Cardiac fibroblast (primary cell): Measurements from ENCODE around the gene PUSL1.

Experiments used
- DNase-seq, 2 donors: peaks; one replicate each; pipeline versions ENCODE4 v3.0.0 to v3.0.0-alpha.2; 2010; ENCODE audit warnings: low read depth in 2 of 2
- H3K4me3 ChIP-seq, 2 donors: replicated peaks in 1 of 2; 1 replicate in 1 of 2; 2 replicates in 1 of 2; pipeline ENCODE4 v1.5.1; 2011; ENCODE audit warnings: low read depth in 2 of 2, low read length in 2 of 2, mild to moderate bottlenecking in 2 of 2, moderate library complexity in 1 of 2
- TF ChIP-seq, protein P1 (sequence below): IDR thresholded peaks from one replicate; pipeline ENCODE4 v1.5.1; 2011; ENCODE audit warnings: low read depth, mild to moderate bottlenecking, low read length, inconsistent platforms

The PUSL1 gene

DNA sequence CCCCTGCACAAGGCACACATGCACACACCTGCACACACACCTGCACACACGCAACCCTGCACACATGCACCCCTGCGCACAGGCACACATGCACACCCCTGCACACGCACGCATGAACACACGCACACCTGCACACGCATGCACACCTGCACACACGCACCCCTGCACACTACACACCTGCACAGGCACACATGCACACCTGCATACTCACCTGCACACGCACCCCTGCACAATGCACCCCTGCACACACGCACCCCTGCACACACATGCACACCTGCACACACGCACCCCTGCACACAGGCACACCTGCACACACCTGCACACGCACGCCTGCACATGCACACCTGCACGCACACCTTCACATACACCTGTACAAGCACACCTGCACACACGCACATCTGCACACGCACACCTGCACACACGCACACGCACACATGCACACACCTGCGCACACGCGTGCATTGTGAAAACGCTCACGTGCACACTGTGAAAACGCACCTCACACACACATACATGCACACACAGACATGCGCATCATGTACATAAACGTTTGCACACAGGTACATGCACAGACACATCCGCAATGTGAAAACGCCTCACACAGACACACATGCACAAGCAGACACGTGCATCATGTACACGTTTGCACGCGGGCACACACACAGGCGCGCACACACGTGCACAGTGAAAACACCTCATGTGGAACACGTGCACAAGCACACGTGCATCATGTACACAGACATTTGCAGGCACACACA, 32.6 kb downstream of the PUSL1 start:
- no peak overlapping the region for H3K4me3 ChIP-seq
- no peak for DNase-seq
- TF ChIP-seq, protein P1, sequence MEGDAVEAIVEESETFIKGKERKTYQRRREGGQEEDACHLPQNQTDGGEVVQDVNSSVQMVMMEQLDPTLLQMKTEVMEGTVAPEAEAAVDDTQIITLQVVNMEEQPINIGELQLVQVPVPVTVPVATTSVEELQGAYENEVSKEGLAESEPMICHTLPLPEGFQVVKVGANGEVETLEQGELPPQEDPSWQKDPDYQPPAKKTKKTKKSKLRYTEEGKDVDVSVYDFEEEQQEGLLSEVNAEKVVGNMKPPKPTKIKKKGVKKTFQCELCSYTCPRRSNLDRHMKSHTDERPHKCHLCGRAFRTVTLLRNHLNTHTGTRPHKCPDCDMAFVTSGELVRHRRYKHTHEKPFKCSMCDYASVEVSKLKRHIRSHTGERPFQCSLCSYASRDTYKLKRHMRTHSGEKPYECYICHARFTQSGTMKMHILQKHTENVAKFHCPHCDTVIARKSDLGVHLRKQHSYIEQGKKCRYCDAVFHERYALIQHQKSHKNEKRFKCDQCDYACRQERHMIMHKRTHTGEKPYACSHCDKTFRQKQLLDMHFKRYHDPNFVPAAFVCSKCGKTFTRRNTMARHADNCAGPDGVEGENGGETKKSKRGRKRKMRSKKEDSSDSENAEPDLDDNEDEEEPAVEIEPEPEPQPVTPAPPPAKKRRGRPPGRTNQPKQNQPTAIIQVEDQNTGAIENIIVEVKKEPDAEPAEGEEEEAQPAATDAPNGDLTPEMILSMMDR = no peak

DNA sequence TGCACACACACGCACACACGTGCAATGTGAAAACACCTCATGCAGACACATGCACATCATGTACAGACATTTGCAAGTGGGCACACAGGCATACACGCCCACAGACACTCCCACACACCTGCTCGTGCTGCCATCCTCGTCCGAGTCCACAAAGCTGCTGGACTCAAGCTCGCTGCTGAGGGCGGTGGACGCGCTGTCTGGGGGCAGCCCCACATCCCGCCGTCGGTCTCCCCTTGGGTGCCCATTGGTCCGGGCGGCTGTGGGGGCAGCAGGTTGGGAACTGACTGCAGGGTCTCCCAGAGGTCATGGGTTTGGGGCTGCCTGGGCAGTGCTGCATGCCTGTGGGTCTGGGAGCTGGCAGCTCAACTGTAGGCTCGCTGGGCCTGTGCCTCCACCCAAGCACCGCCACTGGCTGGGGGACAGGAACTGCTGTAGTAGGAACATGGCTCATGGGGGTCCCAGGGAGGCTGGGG, 33.2 kb downstream of the PUSL1 start:
- no peak for DNase-seq
- TF ChIP-seq, protein P1 = no peak

DNA sequence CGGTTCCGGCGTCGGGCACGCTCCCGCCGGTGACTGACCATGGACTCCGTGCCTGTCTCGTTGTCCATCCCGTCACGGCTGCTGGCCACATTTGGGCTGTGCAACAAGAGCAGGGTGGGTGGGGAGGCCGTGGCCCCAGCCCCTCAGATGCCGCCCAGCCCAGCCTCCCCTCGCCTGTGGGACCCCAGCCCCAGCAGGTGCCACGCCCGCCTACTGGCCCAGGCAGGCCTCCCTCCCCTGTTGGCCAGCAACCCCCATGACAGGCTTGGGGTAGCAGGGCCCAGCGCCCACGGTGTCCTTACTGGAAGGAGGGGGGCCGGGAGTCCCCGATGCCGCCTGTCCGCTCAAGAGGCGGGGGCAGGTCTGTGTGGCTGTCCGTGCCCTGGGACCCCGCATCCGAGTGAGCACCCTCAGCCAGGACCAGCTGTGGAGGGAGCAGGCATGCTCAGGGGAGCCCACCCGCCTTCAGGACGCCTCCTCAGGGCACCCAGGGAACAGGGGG, 33.7 kb downstream of the PUSL1 start:
- TF ChIP-seq, protein P1 = no peak
- H3K4me3 ChIP-seq = no peak overlapping the region
- DNase-seq = no peak

More for the DNA sequence above, 33.2 kb downstream of the PUSL1 start:
- H3K4me3 ChIP-seq = no peak overlapping the region

DNA sequence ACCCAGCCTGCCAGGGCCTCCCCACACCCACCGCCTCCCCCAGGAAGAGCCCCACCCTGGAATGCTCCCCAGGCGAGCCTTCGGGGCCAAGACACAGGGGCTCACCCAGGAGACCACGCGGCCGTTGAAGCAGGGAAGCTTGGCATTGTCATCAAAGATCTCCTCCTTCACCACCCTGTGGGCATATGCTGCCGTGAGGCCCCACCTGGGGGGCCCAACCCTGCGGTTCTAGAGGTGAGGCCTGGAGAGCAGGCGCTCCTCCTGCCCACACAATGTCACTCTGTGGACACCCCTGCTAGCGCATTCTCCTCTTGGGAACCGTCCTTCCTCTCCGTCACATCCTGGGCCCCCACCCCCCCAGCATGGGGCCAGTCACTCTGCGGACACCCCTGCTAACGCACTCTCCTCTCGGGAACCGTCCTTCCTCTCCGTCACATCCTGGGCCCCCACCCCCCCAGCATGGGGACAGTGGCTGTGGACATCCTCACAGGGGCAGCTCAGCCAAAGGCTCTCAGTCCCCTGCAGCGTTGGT, 34.3 kb downstream of the PUSL1 start:
- no peak overlapping the region for H3K4me3 ChIP-seq
- TF ChIP-seq, protein P1 = no peak
- DNase-seq = no peak

DNA sequence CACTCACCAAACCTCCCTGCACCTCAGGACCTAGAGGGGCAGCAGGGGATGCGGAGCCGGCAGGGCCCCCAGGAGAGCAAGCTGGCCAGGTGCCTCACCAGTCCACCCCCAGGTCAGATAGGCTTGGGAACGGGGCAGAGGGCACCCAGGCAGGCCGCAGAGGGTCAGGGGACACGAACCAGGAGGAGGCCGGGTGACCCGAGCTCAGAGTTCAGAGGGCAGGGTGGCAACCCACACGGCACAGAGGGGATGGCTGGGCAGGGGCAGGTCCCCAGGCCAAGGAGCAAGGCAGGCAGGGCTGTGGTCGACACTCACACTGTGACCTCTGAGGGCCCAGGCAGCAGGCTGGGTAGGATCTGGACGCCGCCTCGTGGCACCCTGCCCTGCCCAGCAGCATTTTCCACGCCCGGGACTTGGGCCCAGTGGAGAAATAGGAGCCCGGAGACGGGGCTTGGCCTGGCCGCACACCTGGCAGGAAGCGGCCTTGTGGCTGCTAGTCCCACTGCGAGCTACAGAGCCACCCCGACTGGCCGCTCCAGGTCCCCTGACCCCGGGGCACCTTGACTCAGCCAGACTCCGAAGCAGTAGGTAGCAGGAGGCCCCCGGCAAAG, 35.5 kb downstream of the PUSL1 start:
- no peak overlapping the region for H3K4me3 ChIP-seq
- DNase-seq = no peak
- TF ChIP-seq, protein P1 = no peak

DNA sequence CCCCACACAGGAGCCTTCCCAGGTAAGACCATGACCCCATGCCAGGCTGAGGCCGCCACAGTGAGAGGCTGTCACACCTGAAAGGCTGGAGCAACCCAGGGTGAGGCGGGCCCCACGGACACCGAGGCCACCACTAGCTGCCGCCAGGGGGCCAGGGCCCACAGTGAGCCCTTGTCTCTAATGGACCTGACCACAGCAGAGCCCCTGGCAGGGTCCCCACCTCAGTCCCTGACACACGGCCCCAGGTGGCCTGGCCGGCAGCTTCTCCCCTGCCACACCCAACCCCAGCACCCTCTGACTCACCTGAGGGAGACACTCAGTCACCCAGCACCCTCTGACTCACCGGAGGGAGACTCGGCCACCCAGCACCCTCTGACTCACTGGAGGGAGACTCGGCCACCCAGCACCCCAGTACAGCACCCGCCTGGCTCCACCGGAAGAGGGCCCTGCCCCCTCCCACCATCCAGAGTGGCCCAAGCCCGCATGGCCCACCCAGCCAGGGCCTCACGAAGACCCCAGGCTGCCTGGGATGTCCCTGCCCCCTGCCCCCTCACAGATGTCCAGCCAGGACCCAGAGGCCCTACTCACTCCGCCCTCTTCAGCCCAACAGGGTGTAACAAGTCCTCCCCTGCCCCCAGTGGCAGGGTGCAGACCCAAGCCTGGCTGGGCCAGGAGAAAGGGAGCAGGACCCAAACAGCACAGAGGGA, 36.4 kb downstream of the PUSL1 start:
- peak overlapping the region in 1 of 2 donors; percentile 4 for H3K4me3 ChIP-seq
- TF ChIP-seq, protein P1 = peak; percentile 49
- DNase-seq = peak in 1 of 2 donors; percentile 87
